Neural cell (in vitro differentiated cells): ENCODE results near the gene CCND1. TPM values are rescaled to one million over a fixed set of nuclear protein-coding genes. Genes with fewer than 3 reads are reported as not detected.

Experiments used
- H2AFZ ChIP-seq: fragments of 200-600, 300-800 bp; sonication (generic), shearing (Covaris generic); 2 replicates; pipeline ENCODE4 v1.6.0; 2014; ENCODE audit warnings: low read depth, mild to moderate bottlenecking, antibody characterized with exemption, low read length, moderate library complexity
- H3F3A ChIP-seq: fragments of 200-600 bp; shearing (Covaris generic); 2 replicates; pipeline ENCODE4 v1.6.1; 2016; ENCODE audit warnings: mild to moderate bottlenecking, moderate library complexity, mixed read lengths, antibody characterized with exemption, low read length; ENCODE audit not compliant: insufficient read depth, poor library complexity, severe bottlenecking
- H3K27ac ChIP-seq: fragments of 200-600, 300-800 bp; sonication (generic), shearing (Covaris generic); 2 replicates; pipeline ENCODE4 v1.5.1; 2014; ENCODE audit warnings: mild to moderate bottlenecking, low read length, moderate library complexity
- H3K27me3 ChIP-seq: fragments of 300-800, 200-600 bp; sonication (generic), shearing (Covaris generic); 2 replicates; pipeline ENCODE4 v1.6.0; 2014; ENCODE audit warnings: mild to moderate bottlenecking, low read depth, low read length, moderate library complexity; ENCODE audit not compliant: insufficient read depth
- H3K36me3 ChIP-seq: fragments of 300-800, 200-600 bp; sonication (generic), shearing (Covaris generic); 2 replicates; pipeline ENCODE4 v1.5.1; 2014; ENCODE audit warnings: mild to moderate bottlenecking, antibody characterized with exemption, low read length, moderate library complexity; ENCODE audit not compliant: insufficient read depth
- H3K4me2 ChIP-seq: fragments of 300-800, 200-600 bp; sonication (generic), shearing (Covaris generic); 2 replicates; pipeline ENCODE4 v1.6.0; 2014; ENCODE audit warnings: mild to moderate bottlenecking, low read length
- H3K4me3 ChIP-seq: fragments of 300-800, 200-600 bp; sonication (generic), shearing (Covaris generic); 2 replicates; pipeline ENCODE4 v1.5.1; 2014; ENCODE audit warnings: mild to moderate bottlenecking, low read length, moderate library complexity
- H3K79me2 ChIP-seq: fragments of 200-600 bp; shearing (Covaris generic); replicated peaks from 2 replicates; pipeline ENCODE4 v1.6.0; 2014; ENCODE audit warnings: mild to moderate bottlenecking, low read length, moderate library complexity; ENCODE audit not compliant: insufficient read depth
- H3K9ac ChIP-seq: fragments of 300-800, 200-600 bp; sonication (generic), shearing (Covaris generic); 2 replicates; pipeline ENCODE4 v1.6.1; 2016; ENCODE audit warnings: mild to moderate bottlenecking, low read length, mixed read lengths
- H3K9me2 ChIP-seq: fragments of 200-600 bp; shearing (Covaris generic); 2 replicates; pipeline ENCODE4 v1.6.1; 2016; ENCODE audit warnings: mild to moderate bottlenecking, low read length, mixed read lengths; ENCODE audit not compliant: insufficient read depth
- H3K9me3 ChIP-seq: fragments of 200-600, 300-800 bp; sonication (generic), shearing (Covaris generic); 2 replicates; pipeline ENCODE4 v1.6.1; 2016; ENCODE audit warnings: mild to moderate bottlenecking, mixed run types, low read length, moderate library complexity, mixed read lengths
- H4K20me1 ChIP-seq: fragments of 200-600 bp; shearing (Covaris generic); 2 replicates; pipeline ENCODE4 v1.6.1; 2016; ENCODE audit warnings: mild to moderate bottlenecking, mixed run types; ENCODE audit not compliant: insufficient read depth
- EP300 ChIP-seq: fragments of 450-650 bp; conservative IDR thresholded peaks from 2 replicates; pipeline ENCODE4 v1.6.1; 2014; ENCODE audit warnings: antibody characterized with exemption, mild to moderate bottlenecking, moderate library complexity; ENCODE audit not compliant: poor library complexity, severe bottlenecking
- EZH2 ChIP-seq: fragments of 200-600, 300-800 bp; shearing (Covaris generic), sonication (generic); IDR thresholded peaks from 2 replicates; pipeline ENCODE4 v1.6.1; 2014; ENCODE audit warnings: antibody characterized with exemption, low read length, borderline replicate concordance, mild to moderate bottlenecking; ENCODE audit not compliant: insufficient read depth, poor library complexity, severe bottlenecking
- MXI1 ChIP-seq: fragments of 450-650 bp; conservative IDR thresholded peaks from 2 replicates; pipeline ENCODE4 v1.6.1; 2014; ENCODE audit warnings: antibody characterized with exemption, mild to moderate bottlenecking; ENCODE audit not compliant: poor library complexity, severe bottlenecking
- POLR2AphosphoS5 ChIP-seq: IDR thresholded peaks from 2 replicates; pipeline ENCODE4 v1.6.1; 2012
- RAD21 ChIP-seq: fragments of 450-650 bp; conservative IDR thresholded peaks from 2 replicates; pipeline ENCODE4 v1.6.1; 2014; ENCODE audit warnings: antibody characterized with exemption, mild to moderate bottlenecking, moderate library complexity
- SMC3 ChIP-seq: fragments of 450-650 bp; conservative IDR thresholded peaks from 2 replicates; pipeline ENCODE4 v1.6.1; 2014; ENCODE audit warnings: antibody characterized with exemption, mild to moderate bottlenecking, moderate library complexity; ENCODE audit not compliant: poor library complexity
- TAF1 ChIP-seq: IDR thresholded peaks from 2 replicates; pipeline ENCODE4 v1.6.1; 2012; ENCODE audit warnings: low read depth
- polyA plus RNA-seq: library from polyadenylated mRNA; depleted of rRNA; stranded (reverse); fragments of >200 nt; gene quantifications from 2 replicates; pipeline ENCODE4 v1.2.3, GENCODE V29; 2014
- TF ChIP-seq, protein P1 (sequence below): fragments of 450-650 bp; IDR thresholded peaks from 2 replicates; pipeline ENCODE4 v1.5.1; 2014; ENCODE audit warnings: antibody characterized with exemption, mild to moderate bottlenecking, moderate library complexity; ENCODE audit not compliant: poor library complexity, severe bottlenecking
- TF ChIP-seq, protein P2 (sequence below): IDR thresholded peaks from 2 replicates; pipeline ENCODE4 v1.6.1; 2012; ENCODE audit warnings: borderline replicate concordance

The CCND1 gene
- polyA plus RNA-seq, 1 donor from 2014 or later, result 2.7 TPM

DNA sequence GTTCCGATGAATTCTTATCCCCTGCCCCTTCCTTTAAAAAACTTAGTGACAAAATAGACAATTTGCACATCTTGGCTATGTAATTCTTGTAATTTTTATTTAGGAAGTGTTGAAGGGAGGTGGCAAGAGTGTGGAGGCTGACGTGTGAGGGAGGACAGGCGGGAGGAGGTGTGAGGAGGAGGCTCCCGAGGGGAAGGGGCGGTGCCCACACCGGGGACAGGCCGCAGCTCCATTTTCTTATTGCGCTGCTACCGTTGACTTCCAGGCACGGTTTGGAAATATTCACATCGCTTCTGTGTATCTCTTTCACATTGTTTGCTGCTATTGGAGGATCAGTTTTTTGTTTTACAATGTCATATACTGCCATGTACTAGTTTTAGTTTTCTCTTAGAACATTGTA is 12.0 kb downstream of the CCND1 start:
- no peaks in the 10 kb centered on the region for H3K36me3 ChIP-seq
- no peaks in the 10 kb centered on the region for H4K20me1 ChIP-seq

DNA sequence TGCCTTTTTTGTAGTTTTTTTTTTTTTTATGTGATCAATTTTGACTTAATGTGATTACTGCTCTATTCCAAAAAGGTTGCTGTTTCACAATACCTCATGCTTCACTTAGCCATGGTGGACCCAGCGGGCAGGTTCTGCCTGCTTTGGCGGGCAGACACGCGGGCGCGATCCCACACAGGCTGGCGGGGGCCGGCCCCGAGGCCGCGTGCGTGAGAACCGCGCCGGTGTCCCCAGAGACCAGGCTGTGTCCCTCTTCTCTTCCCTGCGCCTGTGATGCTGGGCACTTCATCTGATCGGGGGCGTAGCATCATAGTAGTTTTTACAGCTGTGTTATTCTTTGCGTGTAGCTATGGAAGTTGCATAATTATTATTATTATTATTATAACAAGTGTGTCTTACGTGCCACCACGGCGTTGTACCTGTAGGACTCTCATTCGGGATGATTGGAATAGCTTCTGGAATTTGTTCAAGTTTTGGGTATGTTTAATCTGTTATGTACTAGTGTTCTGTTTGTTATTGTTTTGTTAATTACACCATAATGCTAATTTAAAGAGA is 12.5 kb downstream of the CCND1 start:
- Histone ChIP-seq H3K27me3 (no peaks in the 10 kb centered on the region), H3K4me2 (no peak overlapping the region), H4K20me1 (no peaks in the 10 kb centered on the region), H3K27ac (no peak overlapping the region), H3K9ac (no peak overlapping the region), H3K79me2 (no peaks in the 10 kb centered on the region), H3K9me2 (no peaks in the 10 kb centered on the region), H3K4me3 (no peak overlapping the region), H3K36me3 (no peaks in the 10 kb centered on the region), H3F3A (no peaks in the 10 kb centered on the region), H3K9me3 (no peaks in the 10 kb centered on the region), H2AFZ (no peak overlapping the region)
- no peak for TF ChIP-seq SMC3
- TF ChIP-seq MXI1, result no peak
- no peak for TF ChIP-seq EZH2
- TF ChIP-seq, protein P1, sequence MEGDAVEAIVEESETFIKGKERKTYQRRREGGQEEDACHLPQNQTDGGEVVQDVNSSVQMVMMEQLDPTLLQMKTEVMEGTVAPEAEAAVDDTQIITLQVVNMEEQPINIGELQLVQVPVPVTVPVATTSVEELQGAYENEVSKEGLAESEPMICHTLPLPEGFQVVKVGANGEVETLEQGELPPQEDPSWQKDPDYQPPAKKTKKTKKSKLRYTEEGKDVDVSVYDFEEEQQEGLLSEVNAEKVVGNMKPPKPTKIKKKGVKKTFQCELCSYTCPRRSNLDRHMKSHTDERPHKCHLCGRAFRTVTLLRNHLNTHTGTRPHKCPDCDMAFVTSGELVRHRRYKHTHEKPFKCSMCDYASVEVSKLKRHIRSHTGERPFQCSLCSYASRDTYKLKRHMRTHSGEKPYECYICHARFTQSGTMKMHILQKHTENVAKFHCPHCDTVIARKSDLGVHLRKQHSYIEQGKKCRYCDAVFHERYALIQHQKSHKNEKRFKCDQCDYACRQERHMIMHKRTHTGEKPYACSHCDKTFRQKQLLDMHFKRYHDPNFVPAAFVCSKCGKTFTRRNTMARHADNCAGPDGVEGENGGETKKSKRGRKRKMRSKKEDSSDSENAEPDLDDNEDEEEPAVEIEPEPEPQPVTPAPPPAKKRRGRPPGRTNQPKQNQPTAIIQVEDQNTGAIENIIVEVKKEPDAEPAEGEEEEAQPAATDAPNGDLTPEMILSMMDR, result no peak
- TF ChIP-seq POLR2AphosphoS5, result no peak
- TF ChIP-seq RAD21, result no peak
- TF ChIP-seq, protein P2, sequence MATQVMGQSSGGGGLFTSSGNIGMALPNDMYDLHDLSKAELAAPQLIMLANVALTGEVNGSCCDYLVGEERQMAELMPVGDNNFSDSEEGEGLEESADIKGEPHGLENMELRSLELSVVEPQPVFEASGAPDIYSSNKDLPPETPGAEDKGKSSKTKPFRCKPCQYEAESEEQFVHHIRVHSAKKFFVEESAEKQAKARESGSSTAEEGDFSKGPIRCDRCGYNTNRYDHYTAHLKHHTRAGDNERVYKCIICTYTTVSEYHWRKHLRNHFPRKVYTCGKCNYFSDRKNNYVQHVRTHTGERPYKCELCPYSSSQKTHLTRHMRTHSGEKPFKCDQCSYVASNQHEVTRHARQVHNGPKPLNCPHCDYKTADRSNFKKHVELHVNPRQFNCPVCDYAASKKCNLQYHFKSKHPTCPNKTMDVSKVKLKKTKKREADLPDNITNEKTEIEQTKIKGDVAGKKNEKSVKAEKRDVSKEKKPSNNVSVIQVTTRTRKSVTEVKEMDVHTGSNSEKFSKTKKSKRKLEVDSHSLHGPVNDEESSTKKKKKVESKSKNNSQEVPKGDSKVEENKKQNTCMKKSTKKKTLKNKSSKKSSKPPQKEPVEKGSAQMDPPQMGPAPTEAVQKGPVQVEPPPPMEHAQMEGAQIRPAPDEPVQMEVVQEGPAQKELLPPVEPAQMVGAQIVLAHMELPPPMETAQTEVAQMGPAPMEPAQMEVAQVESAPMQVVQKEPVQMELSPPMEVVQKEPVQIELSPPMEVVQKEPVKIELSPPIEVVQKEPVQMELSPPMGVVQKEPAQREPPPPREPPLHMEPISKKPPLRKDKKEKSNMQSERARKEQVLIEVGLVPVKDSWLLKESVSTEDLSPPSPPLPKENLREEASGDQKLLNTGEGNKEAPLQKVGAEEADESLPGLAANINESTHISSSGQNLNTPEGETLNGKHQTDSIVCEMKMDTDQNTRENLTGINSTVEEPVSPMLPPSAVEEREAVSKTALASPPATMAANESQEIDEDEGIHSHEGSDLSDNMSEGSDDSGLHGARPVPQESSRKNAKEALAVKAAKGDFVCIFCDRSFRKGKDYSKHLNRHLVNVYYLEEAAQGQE, result no peak
- TF ChIP-seq TAF1, result no peak
- no peak for TF ChIP-seq EP300

More for the DNA sequence above, 12.0 kb downstream of the CCND1 start:
- no peaks in the 10 kb centered on the region for H3K79me2 ChIP-seq
- no peak overlapping the region for H3K27ac ChIP-seq
- no peaks in the 10 kb centered on the region for H3F3A ChIP-seq
- H3K9ac ChIP-seq, result no peak overlapping the region
- H3K9me2 ChIP-seq, result no peaks in the 10 kb centered on the region
- no peak overlapping the region for H3K4me3 ChIP-seq
- H3K4me2 ChIP-seq, result no peak overlapping the region
- H3K9me3 ChIP-seq, result no peaks in the 10 kb centered on the region
- H3K27me3 ChIP-seq, result no peaks in the 10 kb centered on the region
- TF ChIP-seq EZH2 (no peak), MXI1 (no peak), EP300 (no peak), RAD21 (no peak)
- TF ChIP-seq, protein P2, result no peak
- TF ChIP-seq, protein P1, result no peak
- H2AFZ ChIP-seq, result no peak overlapping the region
